HG03354 (cell line): ENCODE measurements around the gene EPS8L1.

Experiments
- ATAC-seq: cut with Tn5 transposase; IDR thresholded peaks from one replicate; pipeline ENCODE4 v1.9.1; 2021; ENCODE audit warnings: mild to moderate bottlenecking; ENCODE audit not compliant: unreplicated experiment, poor library complexity, severe bottlenecking

The EPS8L1 gene

DNA sequence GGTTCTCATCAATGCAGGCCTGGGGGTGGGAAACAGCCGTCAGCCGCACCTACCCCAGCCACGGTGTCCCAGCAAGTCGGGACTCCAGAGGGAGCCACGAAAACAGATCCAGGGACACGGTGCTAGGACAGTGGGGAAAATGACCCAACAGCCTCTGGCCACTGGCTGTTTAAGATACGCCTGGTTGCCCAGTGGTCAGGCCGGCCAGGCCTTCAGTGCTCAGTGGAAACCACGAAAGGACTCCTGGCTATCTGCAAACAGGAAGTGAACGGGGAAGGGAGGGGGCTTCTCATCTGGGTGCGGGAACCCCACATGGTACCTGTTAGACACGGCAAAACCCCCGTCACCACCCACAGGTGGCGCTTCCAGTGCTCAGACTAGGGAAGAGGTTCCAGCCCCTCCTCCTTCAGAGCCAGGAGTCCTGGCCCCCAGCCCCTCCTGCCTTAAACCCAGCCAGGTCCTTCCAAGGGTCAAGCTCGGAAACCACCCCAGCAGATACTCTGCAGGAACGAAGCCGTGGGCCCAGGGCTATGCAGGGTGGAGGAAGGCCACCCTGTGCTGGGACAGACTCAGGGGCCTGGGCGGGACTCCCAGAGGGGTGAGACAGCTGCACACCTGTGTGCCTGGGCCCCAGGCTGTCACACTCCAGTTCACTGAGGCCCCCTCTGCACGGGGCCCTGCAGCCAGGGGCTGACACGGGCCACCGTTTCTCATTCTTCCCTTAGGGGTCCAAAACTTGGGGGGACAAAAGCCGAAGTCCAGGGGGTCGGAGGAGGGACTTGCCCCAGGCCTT lies 37.3 kb downstream of the EPS8L1 start:
- ATAC-seq: no peak

- no peak for ATAC-seq
These were observed 37.9 kb downstream of the EPS8L1 start for GRCh38 chr19:55113570-55114039.

- ATAC-seq: no peak
These were observed 39.0 kb downstream of the EPS8L1 start for GRCh38 chr19:55114566-55115145.

GRCh38 chr19:55115446-55116065 lies 39.9 kb downstream of the EPS8L1 start:
- no peak for ATAC-seq

DNA sequence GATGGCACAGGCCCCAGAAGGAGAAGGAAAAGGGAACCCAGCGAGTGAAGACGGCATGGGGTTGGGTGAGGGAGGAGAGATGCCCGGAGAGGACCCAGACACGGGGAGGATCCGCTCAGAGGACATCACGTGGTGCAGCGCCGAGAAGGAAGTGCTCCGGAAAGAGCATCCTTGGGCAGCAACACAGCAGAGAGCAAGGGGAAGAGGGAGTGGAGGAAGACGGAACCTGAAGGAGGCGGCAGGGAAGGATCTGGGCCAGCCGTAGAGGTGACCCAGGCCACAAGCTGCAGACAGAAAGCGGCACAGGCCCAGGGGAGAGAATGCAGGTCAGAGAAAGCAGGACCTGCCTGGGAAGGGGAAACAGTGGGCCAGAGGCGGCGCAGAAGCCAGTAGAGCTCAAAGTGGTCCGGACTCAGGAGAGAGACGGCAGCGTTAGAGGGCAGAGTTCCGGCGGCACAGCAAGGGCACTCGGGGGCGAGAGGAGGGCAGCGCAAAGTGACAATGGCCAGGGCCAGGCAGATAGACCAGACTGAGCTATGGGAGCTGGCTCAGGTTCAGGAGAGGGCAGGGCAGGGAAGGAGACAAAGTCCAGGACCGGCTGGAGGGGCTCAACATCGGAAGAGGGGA lies 40.7 kb downstream of the EPS8L1 start:
- no peak for ATAC-seq

DNA sequence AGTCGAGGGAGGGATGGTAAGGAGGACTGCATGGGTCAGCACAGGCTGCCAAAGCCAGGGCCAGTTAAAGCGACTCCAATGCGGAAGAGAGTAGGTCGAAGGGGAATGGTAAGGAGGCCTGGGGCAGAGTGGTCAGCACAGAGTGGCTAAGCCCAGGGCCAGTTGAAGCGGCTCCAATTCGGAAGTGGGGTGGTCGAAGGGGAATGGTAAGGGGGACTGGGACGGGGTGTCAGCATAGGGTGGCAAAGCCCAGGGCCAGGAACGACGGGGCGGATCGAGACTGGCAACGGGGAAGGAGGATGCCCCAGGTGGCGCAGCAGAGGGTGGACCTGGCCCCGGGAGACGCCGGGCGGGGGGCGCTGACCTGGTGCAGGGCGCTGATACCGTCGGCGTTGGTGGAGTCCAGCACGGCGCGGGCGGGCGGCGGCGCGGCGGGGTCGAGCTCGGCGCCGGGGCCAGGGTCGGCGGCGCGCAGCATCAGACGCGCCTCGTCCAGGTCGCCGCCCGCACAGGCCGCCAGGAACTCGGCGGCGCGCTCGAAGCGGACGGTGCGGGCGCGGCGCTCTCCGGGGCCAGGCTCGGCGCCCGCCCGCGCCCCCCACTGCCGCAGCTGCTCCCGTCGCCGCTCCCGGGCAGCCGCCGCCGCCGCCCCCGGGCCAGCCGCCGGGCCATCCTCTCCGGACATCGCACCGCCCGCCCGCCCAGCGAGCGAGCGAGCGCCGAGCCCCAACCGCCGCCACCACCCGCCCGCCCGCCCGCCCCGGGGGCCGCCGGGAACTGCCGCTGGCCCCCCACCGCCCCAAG lies 41.4 kb downstream of the EPS8L1 start, which contains the start of gene PPP1R12C:
Gene PPP1R12C, minus strand, starts transcription at position 779 of the 804 bp plus-strand sequence. Its CDS starts 94 bp downstream, at position 685.
- ATAC-seq: no peak

DNA sequence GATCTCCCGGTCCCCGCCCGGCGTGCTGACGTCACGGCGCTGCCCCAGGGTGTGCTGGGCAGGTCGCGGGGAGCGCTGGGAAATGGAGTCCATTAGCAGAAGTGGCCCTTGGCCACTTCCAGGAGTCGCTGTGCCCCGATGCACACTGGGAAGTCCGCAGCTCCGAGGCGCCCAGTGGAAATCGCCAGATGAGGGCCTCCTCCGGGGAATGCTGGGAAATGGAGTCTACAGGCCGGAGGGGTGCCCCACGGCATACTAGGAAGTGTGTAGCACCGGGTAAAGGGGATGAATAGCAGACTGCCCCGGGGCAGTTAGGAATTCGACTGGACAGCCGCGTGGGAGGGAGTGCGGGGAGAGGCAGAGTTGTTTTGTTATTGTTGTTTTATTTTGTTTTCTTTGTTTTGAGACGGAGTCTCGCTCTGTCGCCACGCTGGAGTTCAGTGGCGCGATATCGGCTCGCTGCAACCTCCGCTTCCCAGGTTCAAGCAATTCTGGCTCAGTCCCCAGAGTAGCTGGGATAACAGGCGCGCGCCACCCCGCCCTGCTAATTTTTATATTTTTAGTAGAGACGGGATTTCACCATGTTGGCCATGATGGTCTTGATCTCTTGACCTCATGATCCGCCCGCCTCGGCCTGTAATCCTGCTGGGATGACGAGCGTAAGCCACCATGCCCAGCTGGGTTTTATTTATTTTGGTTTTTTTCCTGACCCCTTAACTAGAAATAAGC lies 42.2 kb downstream of the EPS8L1 start:
- ATAC-seq: peak; percentile 87

GRCh38 chr19:55118401-55118991 lies 42.8 kb downstream of the EPS8L1 start:
- no peak for ATAC-seq

- ATAC-seq: no peak
These were observed 43.4 kb downstream of the EPS8L1 start for GRCh38 chr19:55119053-55119452.

GRCh38 chr19:55131421-55131820 lies 55.8 kb downstream of the EPS8L1 start:
- no peak for ATAC-seq

DNA sequence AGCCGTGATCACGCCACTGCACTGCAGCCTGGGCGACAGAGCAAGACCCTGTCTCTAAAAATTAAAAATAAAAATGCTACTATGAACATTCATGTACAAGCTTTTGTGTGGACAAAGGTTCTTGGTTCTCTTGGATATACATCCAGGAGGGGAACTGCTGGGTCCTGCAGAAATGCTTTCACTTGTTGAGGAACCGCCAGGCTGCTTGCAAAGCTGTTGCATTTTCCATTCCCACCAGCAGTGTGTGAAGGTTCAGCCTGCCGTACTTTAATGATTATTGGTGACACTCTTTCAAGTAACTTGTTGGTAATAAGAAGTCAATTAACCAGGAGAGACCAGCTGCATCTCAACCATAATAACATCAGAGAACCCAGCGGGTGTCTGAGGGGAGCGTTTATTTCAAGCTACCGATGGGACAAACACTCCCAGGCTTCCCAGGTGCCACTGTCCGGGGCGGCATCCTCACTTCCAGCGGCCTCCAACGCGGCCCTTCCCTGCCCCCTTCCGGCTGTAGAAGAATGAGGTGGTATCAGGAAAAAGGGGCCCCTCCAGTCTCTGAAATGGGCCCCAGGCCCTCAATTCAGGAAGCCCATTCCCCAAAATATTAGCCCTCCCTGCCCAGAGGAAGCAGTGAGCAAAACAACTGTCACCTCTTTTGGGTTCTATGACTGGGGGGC lies 56.9 kb downstream of the EPS8L1 start:
- no peak for ATAC-seq

GRCh38 chr19:55133639-55134444 lies 58.2 kb downstream of the EPS8L1 start:
- no peak for ATAC-seq

DNA sequence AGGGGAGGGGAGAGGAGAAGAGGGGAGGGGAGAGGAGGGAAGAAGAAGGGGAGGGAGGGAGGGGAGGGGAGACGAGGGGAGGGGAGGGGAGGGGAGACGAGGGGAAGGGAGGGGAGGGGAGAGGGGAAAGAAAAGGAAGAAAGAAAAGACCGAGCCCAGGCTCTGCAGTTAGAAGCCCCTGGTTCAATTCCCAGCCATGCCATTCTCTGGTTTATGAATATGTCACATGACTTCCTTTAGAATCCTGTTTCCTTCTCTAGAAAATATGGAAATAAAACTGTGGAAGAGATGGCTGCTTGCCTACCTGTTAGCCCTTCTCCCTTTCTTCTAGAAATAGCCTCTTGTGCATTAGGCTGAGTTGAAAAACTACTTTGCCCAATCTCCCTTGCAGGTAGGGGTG lies 59.1 kb downstream of the EPS8L1 start:
- ATAC-seq: no peak

DNA sequence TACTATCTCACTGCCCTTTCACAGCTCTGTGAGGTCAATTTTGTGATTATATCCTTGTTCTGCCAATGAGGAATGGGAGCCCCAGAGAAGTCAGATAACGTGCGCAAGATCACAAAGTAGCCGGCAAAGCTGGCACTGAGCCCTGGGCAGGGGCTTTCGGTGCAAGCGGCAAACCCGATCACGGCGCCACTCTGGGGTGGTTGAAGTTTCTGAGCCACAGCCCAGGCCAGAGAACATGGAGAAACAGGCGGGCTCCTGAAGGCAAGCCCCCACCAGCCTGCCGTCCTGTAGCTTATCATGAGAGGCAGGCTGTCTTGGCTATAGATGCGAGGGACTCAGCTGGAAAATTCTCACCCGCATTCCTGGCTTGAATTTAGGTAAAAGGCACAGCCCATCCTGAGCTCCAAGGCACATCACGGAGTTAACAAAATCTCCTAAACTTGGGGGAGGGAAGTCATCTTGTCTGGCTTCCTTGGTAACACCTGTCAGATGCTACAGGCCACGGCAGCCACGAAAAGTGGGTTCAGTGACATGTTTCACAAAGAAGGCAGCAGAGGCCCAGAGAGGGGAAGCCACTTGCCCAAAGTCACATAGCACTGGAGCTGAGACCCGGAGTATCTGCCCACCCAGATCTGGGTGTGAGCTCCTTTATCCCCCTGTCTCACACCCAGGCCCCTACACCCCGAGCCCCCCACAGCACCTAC lies 60.9 kb downstream of the EPS8L1 start:
- ATAC-seq: no peak
